HEK293 (cell line): ENCODE measurements around the gene UFSP1.
A peak's percentile ranks its signal among the peaks of the same experiment; 100 is the strongest.

Experiments used
- CTCF ChIA-PET: fragments of 350-600 bp; formaldehyde crosslinking; extraction: SDS; loops from one replicate; lab custom pipeline; 2021; ENCODE audit warnings: antibody characterized with exemption; lab: Yijun Ruan, JAX
- POLR2A ChIA-PET: fragments of 300-600 bp; formaldehyde crosslinking; extraction: SDS; loops from one replicate; lab custom pipeline; 2020; ENCODE audit warnings: antibody characterized with exemption, inconsistent platforms; lab: Yijun Ruan, JAX
- H3K27ac ChIP-seq: fragments of 200-500 bp; sonication (Bioruptor generic); 2 replicates; pipeline ENCODE4 v1.5.1; 2014; ENCODE audit warnings: low read depth, low read length, control low read depth, inconsistent platforms; ENCODE audit errors: extremely low read depth
- H3K36me3 ChIP-seq, 2 experiments: fragments of 200-500 bp in 1 of 2; sonication (Bioruptor generic) in 1 of 2; 1 replicate in 1 of 2; 2 replicates in 1 of 2; pipeline ENCODE4 v1.5.1; 2014 to 2017; ENCODE audit warnings: inconsistent platforms in 2 of 2, low read length in 2 of 2; ENCODE audit not compliant: control insufficient read depth in 2 of 2, insufficient read depth in 1 of 2
- H3K4me1 ChIP-seq: fragments of 200-500 bp; sonication (Bioruptor generic); 2 replicates; pipeline ENCODE4 v1.5.1; 2014; ENCODE audit warnings: mild to moderate bottlenecking, low read length, inconsistent platforms; ENCODE audit not compliant: control insufficient read depth, insufficient read depth
- H3K4me3 ChIP-seq: 2 replicates; pipeline ENCODE4 v1.5.1; 2011; ENCODE audit warnings: low read depth, mild to moderate bottlenecking, control low read depth, low read length, moderate library complexity
- H3K9me3 ChIP-seq: fragments of 200-500 bp; sonication (Bioruptor generic); 2 replicates; pipeline ENCODE4 v1.5.1; 2014; ENCODE audit warnings: low read depth, low read length, inconsistent platforms; ENCODE audit not compliant: control insufficient read depth, insufficient read depth
- CTCF ChIP-seq: fragments of 450-650 bp; formaldehyde crosslinking; IDR thresholded peaks from 2 replicates; pipeline ENCODE4 v1.5.1; 2016; ENCODE audit warnings: missing biosample characterization, missing genetic modification characterization
- HIC1 ChIP-seq: fragments of 450-650 bp; formaldehyde crosslinking; IDR thresholded peaks from 2 replicates; pipeline ENCODE4 v1.5.1; 2016; ENCODE audit warnings: missing biosample characterization, missing genetic modification characterization
- PRDM2 ChIP-seq: fragments of 450-650 bp; formaldehyde crosslinking; IDR thresholded peaks from 2 replicates; pipeline ENCODE4 v1.5.1; 2016; ENCODE audit warnings: missing biosample characterization, missing genetic modification characterization, borderline replicate concordance
- ZBTB17 ChIP-seq: fragments of 450-650 bp; formaldehyde crosslinking; IDR thresholded peaks from 2 replicates; pipeline ENCODE4 v1.5.1; 2016; ENCODE audit warnings: missing biosample characterization, missing genetic modification characterization
- ZFHX2 ChIP-seq: fragments of 450-650 bp; formaldehyde crosslinking; conservative IDR thresholded peaks from 2 replicates; pipeline ENCODE4 v1.5.1; 2016; ENCODE audit warnings: missing biosample characterization, missing genetic modification characterization
- ZNF248 ChIP-seq: fragments of 450-650 bp; formaldehyde crosslinking; IDR thresholded peaks from 2 replicates; pipeline ENCODE4 v1.5.1; 2017; ENCODE audit warnings: missing biosample characterization, missing genetic modification characterization
- ZNF404 ChIP-seq: fragments of 450-650 bp; formaldehyde crosslinking; IDR thresholded peaks from 2 replicates; pipeline ENCODE4 v1.5.1; 2017; ENCODE audit warnings: missing biosample characterization, missing genetic modification characterization
- ZNF830 ChIP-seq: fragments of 450-650 bp; IDR thresholded peaks from 2 replicates; pipeline ENCODE4 v1.5.0; 2018; ENCODE audit warnings: missing biosample characterization, missing genetic modification characterization, low read depth, mild to moderate bottlenecking, moderate library complexity

The UFSP1 gene

DNA sequence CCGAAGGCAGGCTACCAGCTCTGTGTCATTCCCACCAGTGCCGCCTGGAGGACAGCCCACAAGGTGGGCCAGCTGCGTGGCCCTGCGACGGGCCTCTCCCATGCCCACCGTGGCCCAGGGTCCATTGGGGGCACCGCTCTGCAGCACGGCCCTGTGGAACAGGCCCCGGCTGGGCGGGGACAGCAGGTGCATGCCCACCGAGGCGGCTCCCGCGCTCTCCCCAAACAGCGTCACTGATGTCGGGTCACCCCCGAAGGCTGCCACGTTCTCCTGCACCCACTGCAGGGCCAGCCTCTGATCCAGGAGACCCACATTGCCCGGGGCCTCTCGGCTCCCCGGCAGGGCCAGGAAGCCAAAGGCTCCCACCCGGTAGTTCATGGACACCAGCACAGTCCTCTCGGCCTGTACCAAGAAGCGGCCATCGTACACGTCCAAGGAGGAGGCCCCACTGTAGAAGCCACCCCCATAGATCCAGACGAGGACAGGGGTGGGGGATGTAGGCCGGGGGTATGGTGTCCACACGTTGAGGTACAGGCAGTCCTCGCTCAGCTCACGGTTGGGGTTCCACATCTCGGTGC lies 3.9 kb upstream of the UFSP1 start:
- POLR2A ChIA-PET = no interaction called here
- CTCF ChIA-PET = interaction anchor here (0.6 to 3.0 kb wide), 3 partner anchors 93 to 277 kb away, joined by 3 to 14 read pairs (median 4); no protein-coding TSS in a partner anchor
- peaks cover 1% of the 10 kb centered on the region; the same call in 1 of the 2 replicates for H3K4me1 ChIP-seq

More for the DNA sequence above, 3.9 kb upstream of the UFSP1 start:
- TF ChIP-seq ZNF404 (tag by site-specific recombination) (no peak), ZFHX2 (tag by site-specific recombination) (no peak), HIC1 (0 out of 2 replicates have a peak, but pooled peaks have one; percentile 12), ZNF248 (tag by site-specific recombination) (no peak), PRDM2 (tag by site-specific recombination) (no peak), CTCF (no peak), ZBTB17 (no peak), ZNF830 (tag by site-specific recombination) (no peak)
- H3K36me3 ChIP-seq = peaks cover 0 to 5% of the 10 kb centered on the region in 2 experiments; a peak in 1 of 3 replicates
- no peaks in the 10 kb centered on the region for H3K9me3 ChIP-seq
- H3K4me3 ChIP-seq = no peak overlapping the region
- no peak overlapping the region for H3K27ac ChIP-seq
